Neural cell (in vitro differentiated cells): ENCODE measurements around the gene SGSH. TPM values are rescaled to one million over a fixed set of nuclear protein-coding genes. Genes with fewer than 3 reads are reported as not detected.

Experiments
- H2AFZ ChIP-seq: fragments of 200-600, 300-800 bp; sonication (generic), shearing (Covaris generic); 2 replicates; pipeline ENCODE4 v1.6.0; 2014; ENCODE audit warnings: low read depth, mild to moderate bottlenecking, antibody characterized with exemption, low read length, moderate library complexity
- H3F3A ChIP-seq: fragments of 200-600 bp; shearing (Covaris generic); 2 replicates; pipeline ENCODE4 v1.6.1; 2016; ENCODE audit warnings: mild to moderate bottlenecking, moderate library complexity, mixed read lengths, antibody characterized with exemption, low read length; ENCODE audit not compliant: insufficient read depth, poor library complexity, severe bottlenecking
- H3K27ac ChIP-seq: fragments of 200-600, 300-800 bp; sonication (generic), shearing (Covaris generic); 2 replicates; pipeline ENCODE4 v1.5.1; 2014; ENCODE audit warnings: mild to moderate bottlenecking, low read length, moderate library complexity
- H3K27me3 ChIP-seq: fragments of 300-800, 200-600 bp; sonication (generic), shearing (Covaris generic); 2 replicates; pipeline ENCODE4 v1.6.0; 2014; ENCODE audit warnings: mild to moderate bottlenecking, low read depth, low read length, moderate library complexity; ENCODE audit not compliant: insufficient read depth
- H3K36me3 ChIP-seq: fragments of 300-800, 200-600 bp; sonication (generic), shearing (Covaris generic); 2 replicates; pipeline ENCODE4 v1.5.1; 2014; ENCODE audit warnings: mild to moderate bottlenecking, antibody characterized with exemption, low read length, moderate library complexity; ENCODE audit not compliant: insufficient read depth
- H3K4me2 ChIP-seq: fragments of 300-800, 200-600 bp; sonication (generic), shearing (Covaris generic); 2 replicates; pipeline ENCODE4 v1.6.0; 2014; ENCODE audit warnings: mild to moderate bottlenecking, low read length
- H3K4me3 ChIP-seq: fragments of 300-800, 200-600 bp; sonication (generic), shearing (Covaris generic); 2 replicates; pipeline ENCODE4 v1.5.1; 2014; ENCODE audit warnings: mild to moderate bottlenecking, low read length, moderate library complexity
- H3K79me2 ChIP-seq: fragments of 200-600 bp; shearing (Covaris generic); replicated peaks from 2 replicates; pipeline ENCODE4 v1.6.0; 2014; ENCODE audit warnings: mild to moderate bottlenecking, low read length, moderate library complexity; ENCODE audit not compliant: insufficient read depth
- H3K9ac ChIP-seq: fragments of 300-800, 200-600 bp; sonication (generic), shearing (Covaris generic); 2 replicates; pipeline ENCODE4 v1.6.1; 2016; ENCODE audit warnings: mild to moderate bottlenecking, low read length, mixed read lengths
- H3K9me2 ChIP-seq: fragments of 200-600 bp; shearing (Covaris generic); 2 replicates; pipeline ENCODE4 v1.6.1; 2016; ENCODE audit warnings: mild to moderate bottlenecking, low read length, mixed read lengths; ENCODE audit not compliant: insufficient read depth
- H3K9me3 ChIP-seq: fragments of 200-600, 300-800 bp; sonication (generic), shearing (Covaris generic); 2 replicates; pipeline ENCODE4 v1.6.1; 2016; ENCODE audit warnings: mild to moderate bottlenecking, mixed run types, low read length, moderate library complexity, mixed read lengths
- H4K20me1 ChIP-seq: fragments of 200-600 bp; shearing (Covaris generic); 2 replicates; pipeline ENCODE4 v1.6.1; 2016; ENCODE audit warnings: mild to moderate bottlenecking, mixed run types; ENCODE audit not compliant: insufficient read depth
- CTCF ChIP-seq: fragments of 450-650 bp; IDR thresholded peaks from 2 replicates; pipeline ENCODE4 v1.5.1; 2014; ENCODE audit warnings: antibody characterized with exemption, mild to moderate bottlenecking, moderate library complexity; ENCODE audit not compliant: poor library complexity, severe bottlenecking
- EP300 ChIP-seq: fragments of 450-650 bp; conservative IDR thresholded peaks from 2 replicates; pipeline ENCODE4 v1.6.1; 2014; ENCODE audit warnings: antibody characterized with exemption, mild to moderate bottlenecking, moderate library complexity; ENCODE audit not compliant: poor library complexity, severe bottlenecking
- EZH2 ChIP-seq: fragments of 200-600, 300-800 bp; shearing (Covaris generic), sonication (generic); IDR thresholded peaks from 2 replicates; pipeline ENCODE4 v1.6.1; 2014; ENCODE audit warnings: antibody characterized with exemption, low read length, borderline replicate concordance, mild to moderate bottlenecking; ENCODE audit not compliant: insufficient read depth, poor library complexity, severe bottlenecking
- MXI1 ChIP-seq: fragments of 450-650 bp; conservative IDR thresholded peaks from 2 replicates; pipeline ENCODE4 v1.6.1; 2014; ENCODE audit warnings: antibody characterized with exemption, mild to moderate bottlenecking; ENCODE audit not compliant: poor library complexity, severe bottlenecking
- POLR2AphosphoS5 ChIP-seq: IDR thresholded peaks from 2 replicates; pipeline ENCODE4 v1.6.1; 2012
- RAD21 ChIP-seq: fragments of 450-650 bp; conservative IDR thresholded peaks from 2 replicates; pipeline ENCODE4 v1.6.1; 2014; ENCODE audit warnings: antibody characterized with exemption, mild to moderate bottlenecking, moderate library complexity
- REST ChIP-seq: IDR thresholded peaks from 2 replicates; pipeline ENCODE4 v1.6.1; 2012; ENCODE audit warnings: borderline replicate concordance
- SMC3 ChIP-seq: fragments of 450-650 bp; conservative IDR thresholded peaks from 2 replicates; pipeline ENCODE4 v1.6.1; 2014; ENCODE audit warnings: antibody characterized with exemption, mild to moderate bottlenecking, moderate library complexity; ENCODE audit not compliant: poor library complexity
- TAF1 ChIP-seq: IDR thresholded peaks from 2 replicates; pipeline ENCODE4 v1.6.1; 2012; ENCODE audit warnings: low read depth
- polyA plus RNA-seq: library from polyadenylated mRNA; depleted of rRNA; stranded (reverse); fragments of >200 nt; gene quantifications from 2 replicates; pipeline ENCODE4 v1.2.3, GENCODE V29; 2014

The SGSH gene
- polyA plus RNA-seq, 1 donor from 2014 or later = 8.0 TPM

- Histone ChIP-seq H3K9me2 (no peaks in the 10 kb centered on the region), H3K36me3 (no peaks in the 10 kb centered on the region), H3K9me3 (no peaks in the 10 kb centered on the region), H4K20me1 (no peaks in the 10 kb centered on the region), H3K79me2 (no peaks in the 10 kb centered on the region), H2AFZ (no peak overlapping the region), H3K9ac (peak overlapping the region; percentile 69), H3K4me3 (peak overlapping the region; percentile 85), H3K4me2 (peak overlapping the region; percentile 82), H3K27ac (no peak overlapping the region), H3F3A (no peaks in the 10 kb centered on the region), H3K27me3 (no peaks in the 10 kb centered on the region)
- TF ChIP-seq EZH2 = no peak
- no peak for TF ChIP-seq TAF1
- no peak for TF ChIP-seq REST
- TF ChIP-seq SMC3 = no peak
- TF ChIP-seq CTCF = no peak
- no peak for TF ChIP-seq EP300
- no peak for TF ChIP-seq POLR2AphosphoS5
- TF ChIP-seq MXI1 = no peak
- no peak for TF ChIP-seq RAD21
Observed at GRCh38 chr17:80219013-80219762, 945 bp downstream of the SGSH start.

GRCh38 chr17:80218391-80218790, 1.7 kb downstream of the SGSH start:
- Histone ChIP-seq H3K4me3 (no peak overlapping the region), H3K36me3 (no peaks in the 10 kb centered on the region), H3K9ac (no peak overlapping the region), H3K4me2 (no peak overlapping the region), H3F3A (no peaks in the 10 kb centered on the region), H3K27ac (no peak overlapping the region), H4K20me1 (no peaks in the 10 kb centered on the region), H3K9me2 (no peaks in the 10 kb centered on the region), H3K27me3 (no peaks in the 10 kb centered on the region), H2AFZ (no peak overlapping the region), H3K79me2 (no peaks in the 10 kb centered on the region), H3K9me3 (no peaks in the 10 kb centered on the region)
- no peak for TF ChIP-seq EZH2
- TF ChIP-seq CTCF = no peak
- no peak for TF ChIP-seq REST
- TF ChIP-seq RAD21 = no peak
- TF ChIP-seq TAF1 = no peak
- no peak for TF ChIP-seq MXI1
- TF ChIP-seq POLR2AphosphoS5 = no peak
- no peak for TF ChIP-seq SMC3
- no peak for TF ChIP-seq EP300
